Loucy (cell line): ENCODE measurements around the gene NCAM1.

Source experiments
- EZH2phosphoT487 ChIP-seq: fragments of 200-600 bp; IDR thresholded peaks from 2 replicates; pipeline ENCODE4 v1.6.1; 2018; ENCODE audit warnings: antibody characterized with exemption, mild to moderate bottlenecking, moderate library complexity, borderline replicate concordance
- TF ChIP-seq, protein P1 (sequence below): fragments of 200-600 bp; sonication (generic); conservative IDR thresholded peaks from 2 replicates; pipeline ENCODE4 v1.5.1; 2014; ENCODE audit warnings: mild to moderate bottlenecking, antibody characterized with exemption, low read length

DNA sequence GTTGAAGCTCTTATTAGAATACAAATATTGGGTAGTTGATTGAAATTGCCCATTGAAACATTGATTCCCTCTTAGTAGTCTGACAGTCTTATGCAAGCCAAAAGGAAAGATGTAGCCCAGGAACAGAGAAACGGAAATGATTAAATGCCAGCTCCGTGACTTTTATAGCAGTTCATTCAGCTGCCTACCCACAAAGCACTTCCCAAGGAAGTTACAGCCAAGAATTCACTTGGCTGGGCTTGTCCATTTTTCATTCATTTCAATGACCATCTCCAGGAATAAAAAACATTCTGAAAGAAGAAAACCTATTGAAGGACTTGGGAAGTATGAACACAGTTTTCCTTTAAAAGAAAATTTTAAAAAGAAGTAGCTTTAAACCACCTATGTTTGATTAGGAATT is 62.0 kb downstream of the NCAM1 start:
- TF ChIP-seq, protein P1, sequence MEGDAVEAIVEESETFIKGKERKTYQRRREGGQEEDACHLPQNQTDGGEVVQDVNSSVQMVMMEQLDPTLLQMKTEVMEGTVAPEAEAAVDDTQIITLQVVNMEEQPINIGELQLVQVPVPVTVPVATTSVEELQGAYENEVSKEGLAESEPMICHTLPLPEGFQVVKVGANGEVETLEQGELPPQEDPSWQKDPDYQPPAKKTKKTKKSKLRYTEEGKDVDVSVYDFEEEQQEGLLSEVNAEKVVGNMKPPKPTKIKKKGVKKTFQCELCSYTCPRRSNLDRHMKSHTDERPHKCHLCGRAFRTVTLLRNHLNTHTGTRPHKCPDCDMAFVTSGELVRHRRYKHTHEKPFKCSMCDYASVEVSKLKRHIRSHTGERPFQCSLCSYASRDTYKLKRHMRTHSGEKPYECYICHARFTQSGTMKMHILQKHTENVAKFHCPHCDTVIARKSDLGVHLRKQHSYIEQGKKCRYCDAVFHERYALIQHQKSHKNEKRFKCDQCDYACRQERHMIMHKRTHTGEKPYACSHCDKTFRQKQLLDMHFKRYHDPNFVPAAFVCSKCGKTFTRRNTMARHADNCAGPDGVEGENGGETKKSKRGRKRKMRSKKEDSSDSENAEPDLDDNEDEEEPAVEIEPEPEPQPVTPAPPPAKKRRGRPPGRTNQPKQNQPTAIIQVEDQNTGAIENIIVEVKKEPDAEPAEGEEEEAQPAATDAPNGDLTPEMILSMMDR, result no peak
- no peak for TF ChIP-seq EZH2phosphoT487
